ENCODE data around the gene RELA. TPM values are rescaled to one million over a fixed set of nuclear protein-coding genes. Genes with fewer than 3 reads are reported as not detected.
A peak's percentile ranks its signal among the peaks of the same experiment; 100 is the strongest.

Gene RELA
- total RNA-seq, 4 donors from 2014 or later: 47.3 to 78.8 (median 63.9) TPM

GRCh38 chr11:65617990-65618751 lies 44.5 kb downstream of the RELA start:
- H3K4me3 ChIP-seq: no peak overlapping the region
- H3K27ac ChIP-seq: no peak overlapping the region
- no peaks in the 10 kb centered on the region for H3K27me3 ChIP-seq
- no peak for TF ChIP-seq POLR2AphosphoS5 (IDR thresholded peaks at IDR 0.05)
- TF ChIP-seq CTCF (IDR thresholded peaks at IDR 0.05): no peak
- TF ChIP-seq EP300 (IDR thresholded peaks at IDR 0.05): no peak
- TF ChIP-seq POLR2A (IDR thresholded peaks at IDR 0.05): no peak
- ATAC-seq: no peak
- H3K36me3 ChIP-seq: peaks cover 0 to 64% of the 10 kb centered on the region in 2 donors
- peaks cover 0 to 32% (median 13%) of the 10 kb centered on the region in 3 donors for H3K4me1 ChIP-seq
- H3K9me3 ChIP-seq: no peaks in the 10 kb centered on the region
- no CpG with 5 or more reads among the region's 33 CpGs for WGBS, 2 donors (ENCODE audit: low coverage in 1 of 2)

- peak overlapping the region in 1 of 2 donors; percentile 99 for H3K4me3 ChIP-seq
- peaks cover 0 to 41% (median 22%) of the 10 kb centered on the region in 3 donors for H3K4me1 ChIP-seq
- H3K27me3 ChIP-seq: no peaks in the 10 kb centered on the region
- H3K36me3 ChIP-seq: peaks cover 0 to 63% of the 10 kb centered on the region in 2 donors
- WGBS, 2 donors (ENCODE audit: low coverage in 1 of 2): 74 to 75% methylated on average over 6 to 8 of the region's 17 CpGs
- ATAC-seq: no peak
- no peak for TF ChIP-seq CTCF (IDR thresholded peaks at IDR 0.05)
- TF ChIP-seq POLR2AphosphoS5 (IDR thresholded peaks at IDR 0.05): no peak
- TF ChIP-seq POLR2A (IDR thresholded peaks at IDR 0.05): no peak
- no peak for TF ChIP-seq EP300 (IDR thresholded peaks at IDR 0.05)
- no peaks in the 10 kb centered on the region for H3K9me3 ChIP-seq
- H3K27ac ChIP-seq: peak overlapping the region in 2 of 4 donors; percentile 83 to 95
Measured at GRCh38 chr11:65617136-65617850, 45.4 kb downstream of the RELA start.

- Histone ChIP-seq H3K4me3 (peak overlapping the region; percentile 86 to 99), H3K4me1 (peaks cover 0 to 48% (median 29%) of the 10 kb centered on the region in 3 donors), H3K27me3 (no peaks in the 10 kb centered on the region), H3K27ac (peak overlapping the region in 3 of 4 donors; percentile 83 to 95 (median 94)), H3K9me3 (no peaks in the 10 kb centered on the region), H3K36me3 (peaks cover 0 to 56% of the 10 kb centered on the region in 2 donors)
- TF ChIP-seq POLR2A (IDR thresholded peaks at IDR 0.05) (no peak), POLR2AphosphoS5 (IDR thresholded peaks at IDR 0.05) (no peak), CTCF (IDR thresholded peaks at IDR 0.05) (no peak), EP300 (IDR thresholded peaks at IDR 0.05) (no peak)
- WGBS, 2 donors (ENCODE audit: low coverage in 1 of 2): 60% methylated on average over 1 of the region's 10 CpGs; no CpG with 5 or more reads in 1 of the 2 donors
- no peak for ATAC-seq
Measured at GRCh38 chr11:65616575-65617001, 46.1 kb downstream of the RELA start.

DNA sequence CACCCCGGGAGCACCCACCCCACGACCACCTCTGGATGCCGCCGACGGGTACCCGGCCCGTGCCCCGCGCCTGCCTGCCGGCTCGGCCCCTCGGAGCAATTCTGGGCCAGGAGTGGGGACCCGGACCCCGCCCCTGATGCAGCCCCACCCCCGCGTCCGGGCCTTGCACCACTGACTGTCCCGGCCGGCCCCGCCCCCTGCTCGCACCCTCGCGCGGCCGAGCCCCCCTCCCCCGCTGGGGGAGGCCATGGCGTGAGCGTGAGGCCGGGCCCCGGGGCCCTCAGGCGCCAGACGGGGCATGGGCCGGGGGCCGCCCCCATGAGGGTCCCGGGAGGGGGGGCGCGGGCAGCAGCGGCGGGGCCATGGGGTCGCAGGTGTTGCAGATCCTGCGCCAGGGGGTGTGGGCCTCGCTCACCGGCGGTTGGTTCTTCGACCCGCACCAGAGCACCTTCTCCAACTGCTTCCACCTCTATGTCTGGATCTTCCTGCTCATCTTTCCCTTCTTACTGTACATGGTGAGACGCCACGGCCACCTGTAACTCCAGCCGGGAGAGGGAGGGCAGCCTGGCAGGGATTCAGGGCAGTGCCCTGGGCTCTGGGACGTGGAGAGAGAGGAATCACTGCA lies 46.7 kb downstream of the RELA start:
- Histone ChIP-seq H3K4me1 (peaks cover 0 to 53% (median 34%) of the 10 kb centered on the region in 3 donors), H3K4me3 (peak overlapping the region; percentile 86 to 99), H3K9me3 (no peaks in the 10 kb centered on the region), H3K36me3 (peaks cover 0 to 51% of the 10 kb centered on the region in 2 donors), H3K27me3 (no peaks in the 10 kb centered on the region), H3K27ac (peak overlapping the region; percentile 83 to 95 (median 92))
- no peak for ATAC-seq
- 0% methylated on average over 4 of the region's 50 CpGs; no CpG with 5 or more reads in 1 of the 2 donors for WGBS, 2 donors (ENCODE audit: low coverage in 1 of 2)
- no peak for TF ChIP-seq EP300 (IDR thresholded peaks at IDR 0.05)

Data from gastroesophageal sphincter (tissue), 4 donors.